ENCODE measurements around the gene MID1IP1. TPM values are rescaled to one million over a fixed set of nuclear protein-coding genes. Genes with fewer than 3 reads are reported as not detected.

Gene MID1IP1
- total and polyA plus RNA-seq, 2 of the 13 experiments (the other 11 are each of a cell fraction or from before 2014, with no cell fraction given): 35.7 to 36.1 TPM

- TF ChIP-seq NR2F2 (IDR thresholded peaks at IDR 0.05; ENCODE audit: borderline replicate concordance, low read depth) (peak; percentile 47; the same call in 1 of the 2 replicates), ZNF883 (CRISPR knock-in tag; IDR thresholded peaks at IDR 0.05; ENCODE audit: not compliant biosample characterization) (no peak), ZSCAN12 (CRISPR knock-in tag; IDR thresholded peaks at IDR 0.05) (no peak), ZNF772 (CRISPR knock-in tag; IDR thresholded peaks at IDR 0.05) (no peak), IRF2 (CRISPR knock-in tag; IDR thresholded peaks at IDR 0.05) (no peak), NR0B2 (CRISPR knock-in tag; IDR thresholded peaks at IDR 0.05) (no peak), ZNF737 (CRISPR knock-in tag; IDR thresholded peaks at IDR 0.05; ENCODE audit: borderline replicate concordance) (no peak), ZNF274 (CRISPR knock-in tag; IDR thresholded peaks at IDR 0.05) (no peak; the same call in 1 of the 2 replicates), NKX3-1 (CRISPR knock-in tag; IDR thresholded peaks at IDR 0.05) (0 out of 2 replicates have a peak, but pooled peaks have one; percentile 32), ZNF629 (CRISPR knock-in tag; conservative IDR thresholded peaks at IDR 0.05) (no peak), ZBTB33 (CRISPR knock-in tag; IDR thresholded peaks at IDR 0.05) (no peak; the same call in 1 of the 2 replicates), ASH2L (IDR thresholded peaks at IDR 0.05; ENCODE audit: insufficient read length, low read depth, low read length) (no peak), TBL1XR1 (IDR thresholded peaks at IDR 0.05; ENCODE audit: borderline replicate concordance, low read length, partially characterized antibody) (peak; percentile 18), ZNF841 (CRISPR knock-in tag; IDR thresholded peaks at IDR 0.05; ENCODE audit: borderline replicate concordance) (peak; percentile 76; the same call in 1 of the 2 replicates), EP300 (IDR thresholded peaks at IDR 0.05; ENCODE audit: low read depth in 2 of 2, low read length in 2 of 2) (peak; percentile 57 to 80; a peak in 2 of 4 replicates), EP300 (CRISPR knock-in tag; IDR thresholded peaks at IDR 0.05; ENCODE audit: borderline replicate concordance) (peak; percentile 77; the same call in 1 of the 2 replicates), GZF1 (CRISPR knock-in tag; IDR thresholded peaks at IDR 0.05) (no peak), RBAK (CRISPR knock-in tag; IDR thresholded peaks at IDR 0.05) (no peak), ZBTB2 (CRISPR knock-in tag; IDR thresholded peaks at IDR 0.05; ENCODE audit: low read depth) (peak; percentile 74), ARID2 (CRISPR knock-in tag; IDR thresholded peaks at IDR 0.05; ENCODE audit: borderline replicate concordance) (no peak), RXRA (CRISPR knock-in tag; IDR thresholded peaks at IDR 0.05) (peak; percentile 94), PRMT3 (CRISPR knock-in tag; IDR thresholded peaks at IDR 0.05; ENCODE audit: borderline replicate concordance, low read depth) (no peak), ARNT2 (CRISPR knock-in tag; IDR thresholded peaks at IDR 0.05; ENCODE audit: low read depth) (peak; percentile 59; the same call in 1 of the 2 replicates), FOXO4 (CRISPR knock-in tag; conservative IDR thresholded peaks at IDR 0.05) (no peak), ZSCAN9 (CRISPR knock-in tag; IDR thresholded peaks at IDR 0.05; ENCODE audit: borderline replicate concordance) (no peak)
Measured at GRCh38 chrX:38803588-38804431, 2.6 kb downstream of the MID1IP1 start (continued).
